SU-DHL-6 (cell line): ENCODE measurements around the gene IFITM5.

ENCODE experiments used
- H2AFZ ChIP-seq: fragments of 200-600 bp; sonication (generic); 2 replicates; pipeline ENCODE4 v1.6.1; 2014; ENCODE audit warnings: low read depth, mild to moderate bottlenecking, moderate library complexity, mixed read lengths, antibody characterized with exemption, low read length; ENCODE audit not compliant: severe bottlenecking
- H3F3A ChIP-seq: fragments of 200-600 bp; shearing (Covaris generic); 2 replicates; pipeline ENCODE4 v1.6.0; 2016; ENCODE audit warnings: antibody characterized with exemption, mild to moderate bottlenecking; ENCODE audit not compliant: insufficient read depth
- H3K27ac ChIP-seq: fragments of 200-600 bp; sonication (generic); 2 replicates; pipeline ENCODE4 v1.5.1; 2016; ENCODE audit warnings: low read depth, mild to moderate bottlenecking, low read length, moderate library complexity, mixed read lengths
- H3K27me3 ChIP-seq: fragments of 200-600 bp; sonication (generic), shearing (Covaris generic); 2 replicates; pipeline ENCODE4 v1.6.0; 2014; ENCODE audit warnings: mild to moderate bottlenecking, low read length
- H3K36me3 ChIP-seq: fragments of 200-600 bp; sonication (generic); 2 replicates; pipeline ENCODE4 v1.6.1; 2014; ENCODE audit warnings: mild to moderate bottlenecking, low read length, mixed read lengths
- H3K4me2 ChIP-seq: fragments of 300-600, 200-600 bp; shearing (Covaris generic), sonication (generic); 2 replicates; pipeline ENCODE4 v1.6.0; 2014; ENCODE audit warnings: low read length, low read depth, mild to moderate bottlenecking; ENCODE audit not compliant: poor library complexity, severe bottlenecking
- H3K4me3 ChIP-seq: fragments of 200-600 bp; sonication (generic); 2 replicates; pipeline ENCODE4 v1.5.1; 2014; ENCODE audit warnings: antibody characterized with exemption, low read length, mild to moderate bottlenecking, mixed read lengths; ENCODE audit not compliant: insufficient read depth, poor library complexity, severe bottlenecking
- H3K79me2 ChIP-seq: fragments of 200-600 bp; sonication (generic); 2 replicates; pipeline ENCODE4 v1.6.1; 2014; ENCODE audit warnings: mild to moderate bottlenecking, low read length, moderate library complexity; ENCODE audit not compliant: insufficient read depth
- H3K9ac ChIP-seq: fragments of 200-600 bp; sonication (generic); 2 replicates; pipeline ENCODE4 v1.7.0; 2014; ENCODE audit warnings: mild to moderate bottlenecking, low read length
- H3K9me2 ChIP-seq: fragments of 200-600 bp; sonication (generic); replicated peaks from 2 replicates; pipeline ENCODE4 v1.6.1; 2014; ENCODE audit warnings: low read length; ENCODE audit not compliant: insufficient read depth
- H3K9me3 ChIP-seq: fragments of 200-600 bp; sonication (generic); 2 replicates; pipeline ENCODE4 v1.6.1; 2014; ENCODE audit warnings: low read length, mixed read lengths; ENCODE audit not compliant: insufficient read depth
- H4K20me1 ChIP-seq: fragments of 200-600 bp; sonication (generic); 2 replicates; pipeline ENCODE4 v1.6.1; 2014; ENCODE audit warnings: low read depth, mild to moderate bottlenecking, antibody characterized with exemption, low read length, moderate library complexity, mixed read lengths
- CTCF ChIP-seq: fragments of 200-600 bp; sonication (generic); IDR thresholded peaks from one replicate; pipeline ENCODE4 v1.5.1; 2017; ENCODE audit warnings: antibody characterized with exemption, mild to moderate bottlenecking, low read length, moderate library complexity; ENCODE audit not compliant: insufficient read depth, poor library complexity, severe bottlenecking
- EZH2phosphoT487 ChIP-seq: fragments of 200-600 bp; sonication (generic), shearing (Covaris generic); conservative IDR thresholded peaks from 2 replicates; pipeline ENCODE4 v1.6.1; 2018; ENCODE audit warnings: mild to moderate bottlenecking, antibody characterized with exemption, low read length, moderate library complexity, mixed read lengths

Gene IFITM5

DNA sequence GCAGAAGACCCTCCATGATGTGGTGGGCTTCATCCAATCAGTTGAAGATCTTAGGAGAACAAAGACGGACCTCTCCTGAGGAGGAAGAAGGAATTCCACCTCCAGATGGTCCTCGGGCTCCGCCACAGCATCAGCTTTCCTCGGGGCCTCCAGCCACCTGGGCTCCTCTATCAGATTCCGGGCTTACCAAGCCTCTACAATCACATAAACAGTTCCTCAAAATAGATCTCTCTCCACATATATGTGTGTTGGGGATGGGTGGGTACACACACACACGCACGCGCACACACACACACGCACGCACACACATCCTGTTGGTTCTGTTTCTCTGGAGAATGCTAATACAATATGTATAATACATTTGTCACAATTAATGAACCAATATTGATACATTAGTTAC is 39.9 kb downstream of the IFITM5 start:
- H3K79me2 ChIP-seq = no peaks in the 10 kb centered on the region

GRCh38 chr11:257766-258493 is 41.4 kb downstream of the IFITM5 start:
- Histone ChIP-seq H3K9ac (no peak overlapping the region), H3K9me2 (no peaks in the 10 kb centered on the region), H3K79me2 (no peaks in the 10 kb centered on the region), H4K20me1 (no peaks in the 10 kb centered on the region), H3K4me2 (no peak overlapping the region), H3K4me3 (no peak overlapping the region), H3K27me3 (no peaks in the 10 kb centered on the region), H2AFZ (no peak overlapping the region), H3K27ac (no peak overlapping the region), H3K9me3 (no peaks in the 10 kb centered on the region), H3K36me3 (no peaks in the 10 kb centered on the region), H3F3A (peaks cover 6% of the 10 kb centered on the region; the same call in 1 of the 2 replicates)
- TF ChIP-seq CTCF (no peak), EZH2phosphoT487 (no peak)

More for the DNA sequence above, 39.9 kb downstream of the IFITM5 start:
- no peaks in the 10 kb centered on the region for H3K9me3 ChIP-seq
- no peaks in the 10 kb centered on the region for H3K9me2 ChIP-seq
- no peak overlapping the region for H3K9ac ChIP-seq
- H3K36me3 ChIP-seq = no peaks in the 10 kb centered on the region
- peaks cover 10% of the 10 kb centered on the region for H3F3A ChIP-seq
- TF ChIP-seq EZH2phosphoT487 (no peak), CTCF (no peak)
- H4K20me1 ChIP-seq = no peaks in the 10 kb centered on the region
- no peak overlapping the region for H3K4me3 ChIP-seq
- no peak overlapping the region for H3K4me2 ChIP-seq
- H3K27ac ChIP-seq = no peak overlapping the region
- no peak overlapping the region for H2AFZ ChIP-seq
- no peaks in the 10 kb centered on the region for H3K27me3 ChIP-seq

DNA sequence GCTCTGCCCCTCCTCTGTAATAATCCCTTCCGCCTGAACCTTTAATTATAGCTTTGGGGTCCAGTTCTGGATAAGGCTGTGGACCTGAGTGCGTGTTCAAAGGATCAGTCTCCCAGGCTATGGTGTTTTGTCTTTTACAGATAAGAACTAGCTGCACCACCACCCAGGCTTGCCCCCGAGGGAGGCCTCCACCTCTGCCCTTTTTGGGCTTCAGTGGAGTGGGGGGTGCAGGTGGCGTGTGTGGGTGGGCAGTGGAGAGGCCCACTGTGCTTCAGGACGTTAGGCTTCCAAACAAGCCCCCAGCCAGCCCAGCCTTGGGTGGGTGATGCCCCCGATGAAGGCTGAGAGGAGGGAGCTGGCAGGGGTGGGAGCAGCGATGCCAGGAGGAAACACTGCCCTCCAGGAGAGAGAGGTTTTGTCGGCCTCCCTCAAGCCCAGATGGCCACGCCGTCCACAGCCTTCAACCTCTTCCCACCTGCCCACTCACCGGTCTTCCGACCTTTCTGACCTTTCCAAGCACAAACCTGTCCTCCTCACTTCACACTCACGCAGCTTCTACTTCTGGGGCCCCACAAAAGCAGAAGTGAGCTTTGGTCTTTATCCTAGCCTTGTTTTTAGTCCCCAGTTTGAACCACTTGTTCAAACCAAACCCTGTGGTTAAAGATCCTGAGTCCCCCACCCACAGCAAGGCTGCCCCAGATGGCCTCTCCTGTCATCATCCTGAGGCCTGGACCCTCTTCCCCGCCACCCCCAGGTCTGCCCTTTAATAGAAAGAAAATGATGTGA is 42.2 kb downstream of the IFITM5 start:
- Histone ChIP-seq H3K27me3 (no peaks in the 10 kb centered on the region), H3K9me2 (no peaks in the 10 kb centered on the region), H2AFZ (no peak overlapping the region), H3F3A (peaks cover 6% of the 10 kb centered on the region; the same call in 1 of the 2 replicates), H3K79me2 (no peaks in the 10 kb centered on the region), H4K20me1 (no peaks in the 10 kb centered on the region), H3K4me3 (no peak overlapping the region), H3K9ac (no peak overlapping the region), H3K9me3 (no peaks in the 10 kb centered on the region), H3K27ac (no peak overlapping the region), H3K4me2 (no peak overlapping the region), H3K36me3 (0 out of 2 replicates have a peak, but pooled peaks cover 2% of the 10 kb centered on the region)
- TF ChIP-seq EZH2phosphoT487 = no peak
- TF ChIP-seq CTCF = no peak
